ENCODE measurements around the gene CYP19A1.

DNA sequence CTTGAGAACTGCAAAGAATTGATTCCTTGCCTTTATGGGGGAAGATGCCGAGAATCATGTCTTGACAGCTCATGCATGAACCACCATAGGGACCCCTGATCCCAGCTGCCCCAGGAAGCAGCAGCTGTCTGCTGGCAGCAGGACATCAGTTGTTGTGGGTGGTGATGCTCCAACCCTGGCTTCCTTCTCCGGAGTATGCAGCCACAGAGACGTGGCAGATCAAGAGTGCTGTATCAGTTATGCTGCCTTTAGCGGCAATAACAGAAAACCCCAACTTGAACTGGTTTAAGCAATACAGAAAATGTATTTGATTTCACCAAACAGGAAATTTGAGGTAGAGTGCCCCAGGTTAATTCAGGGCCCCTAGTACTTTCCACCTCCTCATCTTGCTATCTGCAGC lies 151.5 kb downstream of the CYP19A1 start:
- no peak for TF ChIP-seq POLR2A (IDR thresholded peaks at IDR 0.05; ENCODE audit: low read length)
- no peak for TF ChIP-seq GATA1 (IDR thresholded peaks at IDR 0.05; ENCODE audit: low read depth, low read length)

Measured in erythroblast (primary cell).